Thymus (tissue), 14 donors: ENCODE measurements around the gene ANKRD62. TPM values are rescaled to one million over a fixed set of nuclear protein-coding genes. Genes with fewer than 3 reads are reported as not detected.

Experiments used
- DNase-seq, 9 donors: peaks; one replicate each; pipeline ENCODE4 v3.0.0-alpha.2; 2013; ENCODE audit warnings: low spot score in 9 of 9, low read depth in 6 of 9, missing footprints in 1 of 9
- H3K27ac ChIP-seq, 2 donors: one replicate each; pipeline ENCODE4 v1.5.1; 2013; ENCODE audit warnings: control low read depth in 1 of 2, low read depth in 1 of 2, low read length in 1 of 2, mild to moderate bottlenecking in 1 of 2, moderate library complexity in 1 of 2
- H3K27me3 ChIP-seq, 2 donors: one replicate each; pipeline ENCODE4 v1.5.1; 2013; ENCODE audit warnings: low read length in 1 of 2; ENCODE audit not compliant: control insufficient read depth in 2 of 2, insufficient read depth in 1 of 2
- H3K36me3 ChIP-seq, 2 donors: one replicate each; pipeline ENCODE4 v1.5.1; 2013; ENCODE audit warnings: low read length in 1 of 2, mild to moderate bottlenecking in 1 of 2, moderate library complexity in 1 of 2; ENCODE audit not compliant: control insufficient read depth in 2 of 2, insufficient read depth in 2 of 2
- H3K4me1 ChIP-seq, 2 donors: one replicate each; pipeline ENCODE4 v1.5.1; 2013; ENCODE audit warnings: low read length in 2 of 2; ENCODE audit not compliant: control insufficient read depth in 2 of 2, insufficient read depth in 2 of 2
- H3K4me3 ChIP-seq, 2 donors: one replicate each; pipeline ENCODE4 v1.5.1; 2013; ENCODE audit warnings: low read length in 2 of 2, control low read depth in 1 of 2, mild to moderate bottlenecking in 1 of 2
- H3K9me3 ChIP-seq, 2 donors: one replicate each; pipeline ENCODE4 v1.5.1; 2013; ENCODE audit warnings: low read length in 1 of 2, mild to moderate bottlenecking in 1 of 2; ENCODE audit not compliant: control insufficient read depth in 2 of 2, insufficient read depth in 1 of 2
- WGBS: extraction: QIAGEN DNeasy Blood & Tissue Kit; methylation state at CpG from one replicate; pipeline ENCODE4 v1.1.7; 2013; 5-methylcytosine and 5-hydroxymethylcytosine counted together
- long read RNA-seq, 10 donors: transcript quantifications; one replicate each; lab custom pipeline, GENCODE V29; 2026
- polyA plus RNA-seq: library from polyadenylated mRNA; stranded (reverse); fragments of 200-250 nt; gene quantifications from one replicate; pipeline ENCODE4 v1.2.3, GENCODE V29; 2013
- total RNA-seq: library from RNA; stranded (reverse); fragments of 120-200 nt; gene quantifications from one replicate; pipeline ENCODE4 v1.2.4, GENCODE V29; 2013
- donor health status: healthy.

The ANKRD62 gene
- total RNA-seq = not detected
- not detected for polyA plus RNA-seq
- long read RNA-seq, donor 1 = 0 reads
- long read RNA-seq, donor 2 = 0 reads
- long read RNA-seq, donor 3 = 0 reads
- long read RNA-seq, donor 4 = 0 reads
- long read RNA-seq, donor 5 = 0 reads
- long read RNA-seq, donor 6 = 0 reads
- long read RNA-seq, donor 7 = 0 reads
- long read RNA-seq, donor 8 = 0 reads
- long read RNA-seq, donor 9 = 0 reads
- long read RNA-seq, donor 10 = 0 reads

- peaks cover 0 to 2% of the 10 kb centered on the region in 2 donors for H3K9me3 ChIP-seq
- no peak for DNase-seq
- H3K4me1 ChIP-seq = no peaks in the 10 kb centered on the region
- H3K4me3 ChIP-seq = no peak within 1 kb of the TSS
- 96% methylated on average over 50 of the region's 50 CpGs for WGBS
- H3K36me3 ChIP-seq = no peaks in the 10 kb centered on the region
- no peak within 1 kb of the TSS for H3K27ac ChIP-seq
- H3K27me3 ChIP-seq = no peaks in the 10 kb centered on the region
Measured at GRCh38 chr18:12093520-12094257, at the start of gene ANKRD62. Gene ANKRD62, plus strand, starts transcription at chr18:12093843. Its CDS starts 175 bp downstream, at chr18:12094018.

GRCh38 chr18:12044591-12044990 lies 49.1 kb upstream of the ANKRD62 start:
- no peaks in the 10 kb centered on the region for H3K36me3 ChIP-seq
- no peak for DNase-seq
- no peaks in the 10 kb centered on the region for H3K9me3 ChIP-seq
- no peak overlapping the region for H3K27ac ChIP-seq
- no peaks in the 10 kb centered on the region for H3K4me1 ChIP-seq
- H3K4me3 ChIP-seq = no peak overlapping the region
- peaks cover 0 to 1% of the 10 kb centered on the region in 2 donors for H3K27me3 ChIP-seq
- 78% methylated on average over 5 of the region's 5 CpGs for whole genome bisulfite sequencing

- DNase-seq = no peak
- H3K9me3 ChIP-seq = no peaks in the 10 kb centered on the region
- no peak overlapping the region for H3K27ac ChIP-seq
- no peak overlapping the region for H3K4me3 ChIP-seq
- H3K36me3 ChIP-seq = no peaks in the 10 kb centered on the region
- no peaks in the 10 kb centered on the region for H3K4me1 ChIP-seq
- no peaks in the 10 kb centered on the region for H3K27me3 ChIP-seq
- 87% methylated on average over 15 of the region's 15 CpGs for WGBS
Measured at GRCh38 chr18:12046046-12046750, 47.4 kb upstream of the ANKRD62 start.

- no peak for DNase-seq
- H3K4me3 ChIP-seq = no peak overlapping the region
- WGBS = 96% methylated on average over 12 of the region's 12 CpGs
- no peaks in the 10 kb centered on the region for H3K36me3 ChIP-seq
- H3K27ac ChIP-seq = no peak overlapping the region
- H3K9me3 ChIP-seq = no peaks in the 10 kb centered on the region
- H3K27me3 ChIP-seq = no peaks in the 10 kb centered on the region
- no peaks in the 10 kb centered on the region for H3K4me1 ChIP-seq
Measured at GRCh38 chr18:12046751-12047335, 46.8 kb upstream of the ANKRD62 start.

GRCh38 chr18:12048010-12048826 lies 45.4 kb upstream of the ANKRD62 start:
- Histone ChIP-seq H3K9me3 (no peaks in the 10 kb centered on the region), H3K4me1 (no peaks in the 10 kb centered on the region), H3K36me3 (no peaks in the 10 kb centered on the region), H3K27ac (no peak overlapping the region), H3K27me3 (no peaks in the 10 kb centered on the region), H3K4me3 (no peak overlapping the region)
- DNase-seq = no peak
- WGBS = 97% methylated on average over 20 of the region's 20 CpGs

GRCh38 chr18:12048827-12049175 lies 44.8 kb upstream of the ANKRD62 start:
- Histone ChIP-seq H3K9me3 (no peaks in the 10 kb centered on the region), H3K27ac (no peak overlapping the region), H3K4me1 (no peaks in the 10 kb centered on the region), H3K4me3 (no peak overlapping the region), H3K27me3 (no peaks in the 10 kb centered on the region), H3K36me3 (no peaks in the 10 kb centered on the region)
- no peak for DNase-seq
- WGBS = 81% methylated on average over 2 of the region's 2 CpGs

GRCh38 chr18:12049978-12050811 lies 43.4 kb upstream of the ANKRD62 start:
- no peak overlapping the region for H3K4me3 ChIP-seq
- H3K4me1 ChIP-seq = no peaks in the 10 kb centered on the region
- H3K9me3 ChIP-seq = no peaks in the 10 kb centered on the region
- H3K27ac ChIP-seq = no peak overlapping the region
- WGBS = 72% methylated on average over 9 of the region's 9 CpGs
- no peaks in the 10 kb centered on the region for H3K36me3 ChIP-seq
- H3K27me3 ChIP-seq = no peaks in the 10 kb centered on the region
- DNase-seq = peak in 1 of 9 donors; percentile 16

- no peaks in the 10 kb centered on the region for H3K9me3 ChIP-seq
- WGBS = 88% methylated on average over 3 of the region's 3 CpGs
- H3K4me3 ChIP-seq = no peak overlapping the region
- H3K4me1 ChIP-seq = no peaks in the 10 kb centered on the region
- no peaks in the 10 kb centered on the region for H3K36me3 ChIP-seq
- no peak for DNase-seq
- H3K27ac ChIP-seq = no peak overlapping the region
- no peaks in the 10 kb centered on the region for H3K27me3 ChIP-seq
Measured at GRCh38 chr18:12052866-12053265, 40.8 kb upstream of the ANKRD62 start.
